NT2/D1 (cell line): ENCODE measurements around the gene OSBPL6.

Source experiments
- YY1 ChIP-seq: IDR thresholded peaks from 2 replicates; pipeline ENCODE4 v1.6.1; 2011; ENCODE audit not compliant: insufficient read length, insufficient read depth
- ZNF274 ChIP-seq: IDR thresholded peaks from 2 replicates; pipeline ENCODE4 v1.6.1; 2011; ENCODE audit warnings: mild to moderate bottlenecking, low read depth, low read length

DNA sequence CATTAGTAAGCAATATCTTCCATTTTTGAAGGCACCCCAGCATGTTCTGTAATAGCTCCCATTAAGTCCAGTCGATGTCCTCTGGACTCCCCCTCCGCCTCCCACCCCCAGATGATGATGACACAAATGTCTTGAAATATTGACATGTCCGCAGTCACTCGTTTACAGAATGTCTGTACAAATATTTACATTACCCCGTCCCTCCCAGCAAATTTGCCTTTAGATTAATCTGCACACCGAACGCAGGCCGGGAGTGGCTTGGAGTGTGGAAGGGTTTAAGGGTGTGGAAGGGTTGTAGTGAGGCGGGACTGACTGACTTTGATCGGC is 853 bp upstream of the OSBPL6 start:
- TF ChIP-seq YY1: no peak
- no peak for TF ChIP-seq ZNF274
